ENCODE data around the gene ZBTB17. TPM values are rescaled to one million over a fixed set of nuclear protein-coding genes. Genes with fewer than 3 reads are reported as not detected.

ZBTB17 gene
- total and polyA plus RNA-seq, 9 of the 15 experiments (the other 6 are each of a cell fraction or from before 2014, with no cell fraction given), result 1.1 to 53.4 (median 29.6) TPM

- Histone ChIP-seq H2AFZ (ENCODE audit: low read depth, low read length) (peak overlapping the region; percentile 48; the same call in 1 of the 2 replicates), H3K9me3 (replicated peaks; ENCODE audit: control insufficient read depth, insufficient read depth, low read depth, low read length) (no peaks in the 10 kb centered on the region), H4K20me1 (replicated peaks; ENCODE audit: control insufficient read depth, insufficient read depth, low read length) (no peaks in the 10 kb centered on the region), H3K79me2 (ENCODE audit: control insufficient read depth, insufficient read depth, low read length) (no peaks in the 10 kb centered on the region), H3K4me3 (no peak overlapping the region), H3K27ac (ENCODE audit: extremely low read depth, low read depth, low read length) (no peak overlapping the region), H3K4me1 (replicated peaks in 1 of 2; ENCODE audit: control insufficient read depth in 2 of 2, insufficient read depth in 2 of 2, low read length in 2 of 2) (peaks cover 9 to 13% of the 10 kb centered on the region in 2 experiments; a peak in 4 of 5 replicates), H3K9ac (ENCODE audit: insufficient read depth in 1 of 2, low read depth in 2 of 2, low read length in 2 of 2) (peak overlapping the region in 1 of 2 experiments; percentile 74; a peak in 2 of 4 replicates), H3K36me3 (ENCODE audit: control insufficient read depth, insufficient read depth, low read length) (no peaks in the 10 kb centered on the region), H3K9me1 (ENCODE audit: control insufficient read depth, insufficient read depth, low read length) (no peaks in the 10 kb centered on the region), H3K27me3 (ENCODE audit: control insufficient read depth in 2 of 2, insufficient read depth in 2 of 2, low read length in 2 of 2) (peaks cover 2 to 10% of the 10 kb centered on the region in 2 experiments; a peak in 2 of 5 replicates), H3K4me2 (ENCODE audit: insufficient read depth, low read length) (no peak overlapping the region)
- POLR2A ChIA-PET, result interaction anchor here (0.6 to 0.8 kb wide), 3 partner anchors 241 to 701 kb away, joined by 3 read pairs; no protein-coding TSS in a partner anchor
- no TSS peak for BruUV-seq (replicated peaks)
- CTCF ChIA-PET (ENCODE audit: low intra/inter-chr PET ratio), result interaction anchor here (6.1 kb wide), 1 partner anchor 49 kb away, joined by 53 read pairs; no protein-coding TSS in a partner anchor
- intact Hi-C loops (cut with micrococcal nuclease) (loop anchor here (5.0 kb wide), 1 partner anchor 66 kb away; the partner anchor contains the start of gene FAM131C), in situ Hi-C loops (cut with MboI) (no loop called here)
- ATAC-seq (no peak), DNase-seq (ENCODE audit: extremely low read depth in 1 of 4, low spot score in 3 of 4) (no peak), FAIRE-seq (no peak)
- 27% methylated on average over 11 of the region's 11 CpGs for WGBS (ENCODE audit: insufficient coverage, low coverage, missing lambda C conversion rate)
- TF ChIP-seq ZNF212 (CRISPR knock-in tag; IDR thresholded peaks at IDR 0.05) (no peak), SIN3B (IDR thresholded peaks at IDR 0.05; ENCODE audit: low read depth) (no peak), ZFP36 (IDR thresholded peaks at IDR 0.05; ENCODE audit: low read depth, low read length, partially characterized antibody) (no peak), DIDO1 (tag; IDR thresholded peaks at IDR 0.05; ENCODE audit: low read depth) (no peak), E4F1 (CRISPR knock-in tag; IDR thresholded peaks at IDR 0.05; ENCODE audit: borderline replicate concordance) (no peak), ELF1 (tag; IDR thresholded peaks at IDR 0.05) (no peak), ZNF764 (CRISPR knock-in tag; IDR thresholded peaks at IDR 0.05; ENCODE audit: low read depth) (no peak), ZSCAN32 (CRISPR knock-in tag; IDR thresholded peaks at IDR 0.05) (no peak), KDM1A (IDR thresholded peaks at IDR 0.05) (no peak), RBM25 (IDR thresholded peaks at IDR 0.05; ENCODE audit: low read depth, low read length, severe bottlenecking) (no peak), HOXB6 (CRISPR knock-in tag; IDR thresholded peaks at IDR 0.05; ENCODE audit: borderline replicate concordance) (no peak), HBP1 (CRISPR knock-in tag; IDR thresholded peaks at IDR 0.05) (no peak), SIX5 (IDR thresholded peaks at IDR 0.05; ENCODE audit: borderline replicate concordance in 1 of 2, insufficient read depth in 1 of 2, low read depth in 1 of 2, low read length in 2 of 2) (no peak)
These were observed 30.1 kb upstream of the ZBTB17 start for GRCh38 chr1:16006010-16006409.

Data from K562 (cell line).